Stimulated activated CD8-positive, alpha-beta memory T cell treated with anti-CD3 and anti-CD28 coated beads, Interleukin-4, amount 100 ng/mL, for 48 hours (primary cell): ENCODE measurements around the gene GRXCR2.
"Not testable (repeated sequence)": the region's sequence is repeated elsewhere in the genome, so short reads cannot be mapped to it uniquely, and the experiment has no call there.

ENCODE experiments used
- DNase-seq: peaks from one replicate; pipeline ENCODE4 v3.0.0-alpha.2; 2020

GRXCR2 gene, protein sequence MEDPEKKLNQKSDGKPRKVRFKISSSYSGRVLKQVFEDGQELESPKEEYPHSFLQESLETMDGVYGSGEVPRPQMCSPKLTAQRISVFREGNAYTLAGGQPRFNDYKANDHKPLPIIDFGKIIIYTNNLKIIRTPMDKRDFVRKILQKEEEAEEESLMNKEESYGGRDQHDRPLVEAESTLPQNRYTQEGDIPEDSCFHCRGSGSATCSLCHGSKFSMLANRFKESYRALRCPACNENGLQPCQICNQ

DNA sequence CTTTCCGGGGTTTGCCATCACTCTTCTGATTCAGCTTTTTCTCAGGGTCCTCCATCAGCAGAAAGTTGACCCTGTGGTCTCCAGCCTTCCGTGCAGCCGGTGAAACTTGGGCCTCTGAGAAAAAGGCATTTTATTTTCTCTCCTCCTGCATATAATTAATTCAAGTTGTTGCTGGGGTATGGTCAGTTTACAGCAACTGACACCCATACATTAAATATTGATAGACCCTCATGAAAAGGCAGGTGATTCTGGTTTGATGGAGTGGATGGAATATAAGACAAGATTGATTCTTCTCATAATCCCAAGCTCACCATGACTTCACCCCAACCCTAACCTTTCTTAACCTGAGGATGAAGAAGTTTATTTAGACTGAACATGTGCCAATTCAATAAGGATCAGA lies at the start of gene GRXCR2:
TSS of gene GRXCR2 (minus strand) at position 101 of the 400 bp plus-strand sequence. CDS start at position 55, 46 bp downstream.
- DNase-seq = no peak

DNA sequence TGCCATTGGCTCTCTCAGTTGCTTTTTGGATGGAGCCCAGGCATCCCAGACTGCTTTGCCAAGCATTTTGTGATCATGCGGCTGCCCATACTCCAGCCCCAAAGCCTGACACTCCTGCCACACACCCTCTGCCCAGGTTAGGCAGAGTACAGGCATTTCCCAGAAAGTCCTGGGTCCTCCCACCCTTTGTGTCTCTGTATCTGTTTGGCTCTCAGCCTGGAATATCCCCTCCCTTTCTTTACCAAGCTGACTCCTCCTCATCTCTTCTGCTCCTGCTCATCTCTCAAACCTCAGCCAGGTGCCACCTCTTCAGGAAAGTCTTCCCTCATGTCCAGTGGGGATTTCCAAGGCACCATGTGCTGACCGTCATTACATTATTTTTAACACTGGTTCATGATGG lies 49.2 kb upstream of the GRXCR2 start:
- no peak for DNase-seq

GRCh38 chr5:145921211-145921610 lies 48.4 kb upstream of the GRXCR2 start:
- DNase-seq = no peak

- no peak for DNase-seq
Measured at GRCh38 chr5:145920542-145921210, 47.9 kb upstream of the GRXCR2 start.

DNA sequence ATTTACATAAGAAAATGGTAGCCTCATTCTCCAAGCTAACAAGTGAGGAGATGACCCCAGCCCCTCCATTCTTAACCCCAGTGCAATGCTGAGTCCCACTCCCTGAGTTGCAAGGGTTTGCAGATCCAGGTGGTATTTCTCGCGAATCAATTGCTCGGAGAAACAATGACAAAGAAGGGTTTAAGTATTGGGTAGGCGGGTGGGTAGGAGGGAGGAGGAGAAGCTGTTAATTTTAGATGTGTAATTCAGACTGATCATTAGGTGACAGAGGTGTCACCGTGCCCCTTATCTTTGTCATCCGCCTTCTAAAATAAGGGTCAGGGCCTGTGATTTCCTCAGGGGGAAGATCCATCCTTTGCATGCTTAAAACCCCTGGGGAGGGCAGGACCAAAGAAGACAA lies 46.6 kb upstream of the GRXCR2 start:
- DNase-seq = no peak

- DNase-seq = no peak
Measured at GRCh38 chr5:145918397-145918796, 45.6 kb upstream of the GRXCR2 start.

DNA sequence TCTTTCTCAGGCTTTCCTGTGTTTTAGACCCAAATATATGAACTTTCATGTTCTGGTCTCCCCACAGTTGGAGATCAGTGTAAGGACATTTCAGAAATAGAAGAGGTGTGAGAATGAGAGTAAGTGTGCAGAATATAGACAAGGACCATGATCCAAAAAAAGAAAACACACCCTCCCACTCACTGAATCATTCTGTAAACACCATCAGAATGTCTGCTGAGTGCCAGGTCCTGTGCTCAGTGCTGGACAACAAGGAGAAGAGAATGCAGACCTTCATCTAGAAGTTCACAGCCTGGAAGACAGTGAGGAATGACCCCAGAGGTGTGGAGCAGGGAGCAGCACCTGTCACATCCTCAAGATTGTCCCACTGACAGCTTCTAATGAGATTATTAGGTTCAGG lies 44.5 kb upstream of the GRXCR2 start:
- no peak for DNase-seq

DNA sequence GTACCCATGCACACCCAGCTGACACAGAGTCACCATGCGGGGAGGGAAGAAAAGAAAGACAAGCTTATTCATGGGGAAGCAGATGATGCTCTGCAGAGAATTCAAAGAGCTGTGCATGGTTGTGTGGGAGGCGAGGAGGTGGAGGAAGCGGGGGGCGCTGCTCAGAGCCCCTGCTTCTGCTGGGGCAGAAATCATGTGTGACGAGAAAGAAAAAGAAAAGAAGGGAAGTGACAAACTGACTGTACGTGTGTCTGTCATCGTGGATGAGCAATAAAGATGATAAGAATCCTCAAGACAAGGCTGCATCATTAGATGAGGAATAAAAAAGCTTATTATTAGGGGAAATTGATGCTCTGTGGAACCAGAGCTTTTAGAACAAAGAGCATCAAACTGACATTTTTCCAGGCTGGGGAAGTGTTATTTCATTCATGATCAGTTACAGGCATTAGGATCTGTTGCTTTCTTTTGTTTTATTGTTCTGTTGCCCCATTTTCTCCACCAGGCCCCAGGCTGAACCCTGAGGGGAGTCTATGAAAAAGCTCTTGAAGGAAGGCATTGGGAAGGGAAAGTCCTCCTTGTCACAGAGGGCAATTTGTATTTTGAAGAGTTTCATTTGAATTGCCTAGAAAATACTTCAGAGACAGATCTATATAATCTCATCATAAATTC lies 43.3 kb upstream of the GRXCR2 start:
- no peak for DNase-seq

GRCh38 chr5:145913701-145914100 lies 40.9 kb upstream of the GRXCR2 start:
- DNase-seq = no peak

DNA sequence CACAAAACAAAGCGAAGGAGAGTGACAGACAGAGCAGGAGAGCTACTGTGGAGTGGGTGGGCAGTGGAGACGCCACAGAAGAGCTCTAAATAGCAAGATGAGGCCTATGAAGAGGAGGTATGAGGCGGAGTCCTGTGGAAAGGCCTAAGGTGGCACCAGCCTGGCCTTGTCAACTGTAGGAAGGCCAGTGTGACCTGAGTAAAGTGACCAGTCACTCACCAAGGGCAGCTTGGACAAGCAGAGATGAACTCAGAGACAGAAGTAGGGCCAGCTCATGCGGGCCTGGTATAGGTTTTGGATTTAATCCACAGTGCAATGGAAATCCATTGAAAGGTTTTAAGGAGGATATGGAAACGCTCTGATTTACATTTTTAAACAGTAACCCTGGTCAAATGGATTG lies 39.8 kb upstream of the GRXCR2 start:
- DNase-seq = no peak

DNA sequence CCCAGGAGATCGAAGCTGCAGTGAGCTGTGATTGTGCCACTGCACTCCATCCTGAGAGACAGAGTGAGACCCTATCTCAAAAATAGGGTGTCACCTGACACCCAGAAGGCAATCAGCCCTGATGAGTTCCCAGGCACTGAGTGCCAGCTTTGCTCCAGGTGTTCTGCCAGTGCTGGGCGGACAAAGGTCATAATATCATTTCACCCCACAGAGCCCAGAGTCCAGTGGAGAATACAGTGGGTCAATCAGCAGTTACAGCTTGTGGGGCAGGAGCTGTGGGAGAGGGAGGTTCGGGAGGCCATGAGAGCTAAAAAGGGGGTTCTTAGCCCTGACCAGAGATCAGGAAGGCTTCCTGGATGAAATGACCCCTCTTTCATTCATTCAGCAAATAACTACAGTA lies 39.2 kb upstream of the GRXCR2 start:
- DNase-seq = no peak

- no peak for DNase-seq
Measured at GRCh38 chr5:145911164-145911563, 38.4 kb upstream of the GRXCR2 start.

DNA sequence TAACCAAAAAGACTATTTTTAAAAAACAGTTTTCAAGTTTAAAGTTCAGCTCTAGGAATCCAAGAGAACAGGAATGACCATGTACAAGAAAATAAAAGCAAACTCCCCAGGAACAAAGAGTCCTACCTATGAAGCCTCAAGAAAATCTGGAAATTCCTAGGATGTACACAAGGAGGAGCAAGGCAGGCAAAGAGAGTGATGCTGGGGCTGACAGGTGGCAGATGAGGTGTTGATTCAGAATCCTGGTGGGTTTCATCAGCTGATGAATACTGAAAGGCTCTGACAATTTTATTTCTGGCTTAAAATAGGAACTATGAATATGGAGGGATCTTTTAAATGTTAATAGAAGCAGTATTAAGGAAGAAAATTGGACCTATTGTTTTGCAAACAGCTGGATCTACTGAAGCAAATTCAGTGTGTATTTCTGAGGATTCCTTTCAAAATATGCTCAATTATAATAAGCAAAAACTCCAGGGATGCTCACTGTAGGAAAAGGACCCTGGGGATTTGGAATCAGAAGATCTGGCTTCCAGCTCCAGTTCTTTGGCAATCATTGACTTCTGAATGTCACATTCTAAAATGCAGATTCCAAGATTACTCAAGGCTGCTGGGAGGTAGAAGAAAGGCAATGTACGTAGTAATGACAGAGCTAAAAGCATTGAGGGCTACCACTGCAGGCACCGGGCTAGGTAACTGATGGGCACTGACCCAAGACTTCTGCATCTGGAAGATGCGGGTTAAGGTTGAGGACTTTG lies 35.6 kb upstream of the GRXCR2 start:
- no peak for DNase-seq

DNA sequence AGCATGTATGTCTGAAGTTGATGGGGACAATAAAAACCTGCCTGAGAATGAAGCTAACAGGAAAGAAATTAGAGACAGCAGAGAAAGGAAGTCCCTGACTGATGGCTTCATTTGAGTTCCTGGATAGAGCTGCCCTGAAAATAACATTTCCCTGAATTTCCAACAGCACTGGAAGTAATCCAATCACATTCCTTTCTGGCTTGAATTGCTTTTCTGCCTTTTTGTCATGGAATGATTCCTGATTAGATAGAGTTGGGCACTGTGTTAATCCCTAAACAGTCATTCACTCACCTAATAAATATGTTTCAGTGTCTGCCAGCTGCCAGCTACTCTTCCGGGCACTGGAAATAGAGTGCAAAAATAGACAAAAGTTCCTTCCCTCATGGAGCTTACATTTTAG lies 33.6 kb upstream of the GRXCR2 start:
- DNase-seq = no peak

GRCh38 chr5:145904743-145905142 lies 31.9 kb upstream of the GRXCR2 start:
- DNase-seq = no peak

DNA sequence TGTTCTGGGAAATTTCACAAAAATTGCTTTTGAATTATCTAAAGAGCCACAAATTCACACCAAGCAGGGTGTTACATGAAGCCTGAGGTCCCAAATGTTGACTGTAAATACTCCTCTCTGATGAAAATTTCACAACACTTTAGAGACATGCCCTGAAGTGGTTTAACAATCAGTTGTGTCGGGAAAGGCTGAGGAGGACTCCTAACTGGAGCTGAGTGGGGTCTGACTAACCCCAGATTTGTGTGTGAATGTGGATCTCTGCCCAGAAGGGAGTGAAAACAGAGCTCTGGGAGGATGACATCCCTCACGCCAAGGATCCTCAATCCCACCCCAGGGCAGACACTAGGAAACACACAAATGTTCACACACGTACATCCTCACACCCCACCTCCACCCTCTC lies 31.1 kb upstream of the GRXCR2 start:
- no peak for DNase-seq

- DNase-seq = no peak
Measured at GRCh38 chr5:145903113-145903512, 30.3 kb upstream of the GRXCR2 start.

GRCh38 chr5:145902421-145902820 lies 29.6 kb upstream of the GRXCR2 start:
- no peak for DNase-seq

DNA sequence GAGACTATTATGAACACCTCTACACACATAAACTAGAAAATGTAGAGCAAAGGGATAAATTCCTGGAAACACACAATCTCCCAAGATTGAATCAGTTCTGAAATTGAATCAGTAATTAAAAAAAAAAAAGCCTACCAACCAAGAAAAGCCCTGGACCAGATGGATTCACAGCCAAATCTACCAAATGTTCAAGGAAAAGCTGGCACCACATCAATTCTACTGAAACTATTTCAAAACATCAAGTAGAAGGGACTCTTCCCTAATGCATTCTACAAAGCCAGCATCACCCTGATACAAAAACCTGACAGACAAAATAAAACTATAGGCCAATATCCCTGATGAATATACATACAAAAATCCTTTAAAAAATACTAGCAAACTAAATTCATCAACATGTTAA lies 25.4 kb upstream of the GRXCR2 start:
- DNase-seq = no peak

- not testable (repeated sequence) for DNase-seq
Measured at GRCh38 chr5:145891378-145891777, 18.6 kb upstream of the GRXCR2 start.

GRCh38 chr5:145889611-145890010 lies 16.8 kb upstream of the GRXCR2 start:
- no peak for DNase-seq

DNA sequence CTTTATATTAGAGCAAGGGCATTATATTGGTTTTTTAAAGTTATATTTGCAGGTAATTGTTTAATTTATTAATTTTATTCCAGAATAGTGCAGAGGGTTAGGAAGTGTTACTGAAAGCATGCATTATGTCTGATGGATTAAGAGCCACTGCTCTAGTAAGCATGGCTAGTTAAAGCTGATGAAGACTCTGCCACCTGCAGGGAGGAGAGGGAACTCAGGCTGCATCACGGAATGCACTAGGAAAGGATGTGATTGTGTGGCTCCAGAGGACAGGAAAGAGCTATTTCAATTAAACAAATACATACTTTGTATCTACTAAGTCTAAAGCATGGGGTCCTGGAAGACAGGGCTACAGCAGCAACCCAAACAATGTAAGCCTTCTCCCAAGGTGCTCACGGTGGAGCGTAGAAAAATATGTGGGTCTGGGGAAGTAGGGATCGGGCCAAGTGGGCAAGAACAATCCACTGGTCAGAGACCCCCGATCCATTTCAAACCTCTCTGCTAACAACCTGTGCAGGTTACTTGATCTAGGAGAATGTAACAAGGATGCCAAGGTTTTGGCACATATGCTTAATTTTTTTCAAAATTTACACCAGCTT lies 15.3 kb upstream of the GRXCR2 start:
- DNase-seq = no peak

DNA sequence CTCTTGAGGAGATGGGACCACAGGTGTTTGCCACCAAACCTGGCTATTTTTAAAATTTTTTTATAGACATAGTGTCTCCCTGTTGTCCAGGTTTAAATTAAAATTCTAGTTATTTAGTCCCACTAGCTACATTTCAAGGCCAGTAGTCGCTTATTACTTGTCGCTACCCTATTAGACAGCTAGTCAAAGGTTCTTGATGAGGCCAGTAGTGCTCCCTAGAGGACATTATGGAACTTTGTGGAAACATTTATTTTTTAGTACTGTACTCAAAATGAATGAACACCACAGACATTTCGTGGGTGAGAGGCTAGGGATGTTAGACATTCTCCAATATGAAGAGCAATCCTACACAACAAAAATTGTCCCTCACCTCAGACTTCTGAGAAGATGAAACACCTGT lies 14.4 kb upstream of the GRXCR2 start:
- no peak for DNase-seq
